GM12878 (cell line): Measurements from ENCODE around the gene PSMB5. TPM values are rescaled to one million over a fixed set of nuclear protein-coding genes. Genes with fewer than 3 reads are reported as not detected.

Experiments used
- ATAC-seq: fragments of 200-7000 bp; cut with Tn5 transposase; 3 replicates; pipeline ENCODE4 v1.9.1; 2020; ENCODE audit warnings: mild to moderate bottlenecking, moderate library complexity
- BruUV-seq: library from RNA; stranded (reverse); fragments of 400-500 nt; replicated peaks from 2 replicates; lab custom pipeline; 2021; lab: Mats Ljungman, UMichigan
- CTCF ChIA-PET: fragments of 300-600 bp; sonication (Branson Sonifier 250); formaldehyde crosslinking; extraction: SDS; loops from one replicate; lab custom pipeline; 2021; ENCODE audit warnings: inconsistent platforms; lab: Yijun Ruan, JAX
- POLR2A ChIA-PET: fragments of 350-600 bp; formaldehyde crosslinking; extraction: SDS; loops from one replicate; lab custom pipeline; 2021; ENCODE audit warnings: inconsistent platforms; lab: Charles Lee
- RAD21 ChIA-PET: fragments of 300-600 bp; sonication (Branson Sonifier 250); formaldehyde crosslinking; loops from one replicate; lab custom pipeline; 2023; ENCODE audit warnings: antibody characterized with exemption; ENCODE audit not compliant: unreplicated experiment; lab: Charles Lee
- SMC1A ChIA-PET: fragments of 300-600 bp; sonication (Branson Sonifier 250); formaldehyde crosslinking; loops from one replicate; lab custom pipeline; 2023; ENCODE audit not compliant: unreplicated experiment, uncharacterized antibody; lab: Charles Lee
- DNase-seq: peaks from one replicate; pipeline ENCODE4 v3.0.0-alpha.2; 2011; ENCODE audit warnings: low read depth, low spot score
- FAIRE-seq: peaks from 3 replicates; lab custom pipeline; 2011; peaks lifted over from hg19 to GRCh38; lab: Jason Lieb, UNC
- H2AFZ ChIP-seq: 2 replicates; pipeline ENCODE4 v1.6.0; 2011; ENCODE audit warnings: low read depth, low read length, control low read depth; ENCODE audit not compliant: control insufficient read depth
- H3K27ac ChIP-seq: 2 replicates; pipeline ENCODE4 v1.5.1; 2011; ENCODE audit warnings: control low read depth; ENCODE audit not compliant: control insufficient read depth, insufficient read depth
- H3K27me3 ChIP-seq, 2 experiments: replicated peaks in 1 of 2; 2 replicates each; pipeline versions ENCODE4 v1.6.0 to v1.6.1; 2011; ENCODE audit warnings: low read length in 1 of 2; ENCODE audit not compliant: control insufficient read depth in 2 of 2, insufficient read depth in 2 of 2
- H3K36me3 ChIP-seq, 2 experiments: 2 replicates each; pipeline ENCODE4 v1.5.1; 2011; ENCODE audit warnings: low read length in 1 of 2; ENCODE audit not compliant: control insufficient read depth in 2 of 2, insufficient read depth in 2 of 2
- H3K4me1 ChIP-seq: 2 replicates; pipeline ENCODE4 v1.6.1; 2011; ENCODE audit warnings: mild to moderate bottlenecking, low read length, moderate library complexity, mixed read lengths; ENCODE audit not compliant: control insufficient read depth, insufficient read depth
- H3K4me2 ChIP-seq: 2 replicates; pipeline ENCODE4 v1.6.0; 2011; ENCODE audit warnings: control low read depth; ENCODE audit not compliant: control insufficient read depth, insufficient read depth
- H3K4me3 ChIP-seq: fragments of 200-600 bp; sonication (generic); 2 replicates; pipeline ENCODE4 v1.5.1; 2016
- H3K79me2 ChIP-seq: 2 replicates; pipeline ENCODE4 v1.6.0; 2011; ENCODE audit warnings: low read length; ENCODE audit not compliant: control insufficient read depth, insufficient read depth
- H3K9ac ChIP-seq: 2 replicates; pipeline ENCODE4 v1.8.0; 2011; ENCODE audit warnings: low read length, control low read depth, mixed read lengths; ENCODE audit not compliant: control insufficient read depth, insufficient read depth
- H3K9me3 ChIP-seq: replicated peaks from 3 replicates; pipeline ENCODE4 v1.5.1; 2011; ENCODE audit warnings: mild to moderate bottlenecking, low read length; ENCODE audit not compliant: control insufficient read depth, insufficient read depth
- H4K20me1 ChIP-seq: 2 replicates; pipeline ENCODE4 v1.6.0; 2011; ENCODE audit not compliant: control insufficient read depth, insufficient read depth
- BACH1 ChIP-seq: fragments of 450-650 bp; IDR thresholded peaks from 2 replicates; pipeline ENCODE4 v1.6.1; 2017; ENCODE audit warnings: mild to moderate bottlenecking, borderline replicate concordance
- BHLHE40 ChIP-seq, 2 experiments: fragments of 450-650 bp in 1 of 2; IDR thresholded peaks; 2 replicates each; pipeline ENCODE4 v1.6.1; 2011 to 2017; ENCODE audit warnings: low read depth in 2 of 2, borderline replicate concordance in 1 of 2, improper control_type of control experiment in 1 of 2, low read length in 1 of 2, mild to moderate bottlenecking in 1 of 2
- CHD4 ChIP-seq: fragments of 200-600 bp; sonication (generic); IDR thresholded peaks from 2 replicates; pipeline ENCODE4 v1.6.1; 2016; ENCODE audit warnings: mild to moderate bottlenecking
- EED ChIP-seq: sonication (generic); IDR thresholded peaks from 2 replicates; pipeline ENCODE4 v1.6.1; 2016; ENCODE audit warnings: antibody characterized with exemption, low read depth
- MLLT1 ChIP-seq: fragments of 450-650 bp; IDR thresholded peaks from 2 replicates; pipeline ENCODE4 v1.6.1; 2016; ENCODE audit warnings: mild to moderate bottlenecking
- MXI1 ChIP-seq: fragments of 150-350 bp; IDR thresholded peaks from 2 replicates; pipeline ENCODE4 v1.6.1; 2011; ENCODE audit warnings: low read depth, mild to moderate bottlenecking, inconsistent platforms, low read length, improper control_type of control experiment
- SMAD1 ChIP-seq: fragments of 450-650 bp; IDR thresholded peaks from 2 replicates; pipeline ENCODE4 v1.6.1; 2018; ENCODE audit warnings: mild to moderate bottlenecking, low read depth; ENCODE audit not compliant: partially characterized antibody
- SMARCA5 ChIP-seq: fragments of 450-650 bp; IDR thresholded peaks from 2 replicates; pipeline ENCODE4 v1.6.1; 2017; ENCODE audit warnings: mild to moderate bottlenecking
- ZBTB33 ChIP-seq: fragments of 450-650 bp; IDR thresholded peaks from 2 replicates; pipeline ENCODE4 v1.6.1; 2017; ENCODE audit warnings: mild to moderate bottlenecking
- WGBS: methylation state at CpG from one replicate; pipeline ENCODE4 v1.1.6; 2016; ENCODE audit warnings: low lambda C conversion rate; ENCODE audit not compliant: insufficient replicate concordance, insufficient coverage; ENCODE audit errors: missing lambda C conversion rate; 5-methylcytosine and 5-hydroxymethylcytosine counted together
- in situ Hi-C: fragments of 300-500 bp; cut with MboI; formaldehyde crosslinking; loops from 9 replicates; pipeline ENCODE4 v1.14.3; 2018; ENCODE audit warnings: mixed read lengths
- intact Hi-C: fragments of 100-400 bp; cut with micrococcal nuclease; formaldehyde crosslinking; loops from one replicate; pipeline ENCODE4 v1.14.2; 2022; ENCODE audit not compliant: unreplicated experiment
- polyA plus RNA-seq, 11 experiments: library from polyadenylated mRNA; depleted of rRNA in 4 of 11; unstranded in 6 of 11; stranded (reverse) in 5 of 11; fragments of >200 nt; fragmentation: Nextera tagmentation in 4 of 11; fragmentation: Illumina TruSeq in 1 of 11; extraction: Ambion mirVana in 4 of 11; extraction: Trizol in 1 of 11; gene quantifications; 1 replicate in 1 of 11; 2 replicates in 10 of 11; pipeline versions ENCODE4 v1.2.1 to v1.2.3, GENCODE V29; 2011 to 2016; ENCODE audit warnings: inconsistent platforms in 2 of 11, missing spikeins in 2 of 11, low read depth in 1 of 11
- total RNA-seq, 4 experiments: library from RNA; depleted of rRNA in 3 of 4; stranded (reverse); fragments of >200 nt in 3 of 4; fragmentation: Illumina TruSeq in 1 of 4; extraction: Trizol in 1 of 4; gene quantifications; 2 replicates each; pipeline versions ENCODE4 v1.2.1 to v1.2.3, GENCODE V29; 2013 to 2021
- TF ChIP-seq, protein P1 (sequence below): fragments of 450-650 bp; IDR thresholded peaks from 2 replicates; pipeline ENCODE4 v1.6.1; 2017; ENCODE audit warnings: mild to moderate bottlenecking, low read depth, inconsistent platforms; ENCODE audit not compliant: poor library complexity, severe bottlenecking
- TF ChIP-seq, protein P2 (sequence below): IDR thresholded peaks from 2 replicates; pipeline ENCODE4 v1.6.1; 2012; ENCODE audit warnings: low read depth, low read length, improper control_type of control experiment

PSMB5 gene
- total and polyA plus RNA-seq, 10 of the 15 experiments (the other 5 are each of a cell fraction or from before 2014, with no cell fraction given): 84.5 to 802 (median 144) TPM

DNA sequence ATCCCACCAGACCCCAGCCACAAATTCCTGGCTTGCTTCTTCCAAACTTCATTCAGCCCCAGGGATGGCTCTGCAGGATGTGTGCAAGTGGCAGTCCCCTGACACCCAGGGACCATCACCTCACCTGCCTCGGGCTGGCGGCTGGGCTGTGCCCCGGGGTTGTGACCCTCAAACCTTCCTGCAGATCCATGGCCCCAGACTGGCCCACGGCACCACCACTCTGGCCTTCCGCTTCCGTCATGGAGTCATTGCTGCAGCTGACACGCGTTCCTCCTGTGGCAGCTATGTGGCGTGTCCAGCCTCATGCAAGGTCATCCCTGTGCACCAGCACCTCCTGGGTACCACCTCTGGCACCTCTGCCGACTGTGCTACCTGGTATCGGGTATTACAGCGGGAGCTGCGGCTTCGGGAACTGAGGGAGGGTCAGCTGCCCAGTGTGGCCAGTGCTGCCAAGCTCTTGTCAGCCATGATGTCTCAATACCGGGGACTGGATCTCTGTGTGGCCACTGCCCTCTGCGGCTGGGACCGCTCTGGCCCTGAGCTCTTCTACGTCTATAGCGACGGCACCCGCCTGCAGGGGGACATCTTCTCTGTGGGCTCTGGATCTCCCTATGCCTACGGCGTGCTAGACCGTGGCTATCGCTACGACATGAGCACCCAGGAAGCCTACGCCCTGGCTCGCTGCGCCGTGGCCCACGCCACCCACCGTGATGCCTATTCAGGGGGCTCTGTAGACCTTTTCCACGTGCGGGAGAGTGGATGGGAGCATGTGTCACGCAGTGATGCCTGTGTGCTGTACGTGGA is 7.7 kb upstream of the PSMB5 start, which contains the start of gene PSMB11:
Gene PSMB11, plus strand, starts transcription at position 51 of the 804 bp plus-strand sequence. Its CDS starts 14 bp downstream, at position 65.
- DNase-seq (no peak), ATAC-seq (no peak), FAIRE-seq (no peak)
- intact Hi-C loops (no loop called here), in situ Hi-C loops (no loop called here)
- H2AFZ ChIP-seq: no peak within 1 kb of the TSS
- H3K4me2 ChIP-seq: no peak within 1 kb of the TSS
- H3K4me1 ChIP-seq: no peaks in the 10 kb centered on the region
- H4K20me1 ChIP-seq: no peaks in the 10 kb centered on the region
- H3K9ac ChIP-seq: no peak within 1 kb of the TSS
- H3K27ac ChIP-seq: no peak within 1 kb of the TSS
- no peaks in the 10 kb centered on the region for H3K9me3 ChIP-seq
- ChIA-PET RAD21 (no interaction called here), CTCF (interaction anchor here (0.5 to 3.2 kb wide), 4 partner anchors 17 to 56 kb away, joined by 3 to 14 read pairs (median 6); no protein-coding TSS in a partner anchor), SMC1A (interaction anchor here (2.4 kb wide), 1 partner anchor 56 kb away, joined by 6 read pairs; no protein-coding TSS in a partner anchor), POLR2A (interaction anchor here (0.6 kb wide), 1 partner anchor 277 kb away, joined by 4 read pairs; no protein-coding TSS in a partner anchor)
- WGBS: 69% methylated on average over 36 of the region's 36 CpGs
- no peak within 1 kb of the TSS for H3K4me3 ChIP-seq
- no peaks in the 10 kb centered on the region for H3K36me3 ChIP-seq
- no peaks in the 10 kb centered on the region; a peak in 2 of 4 replicates for H3K27me3 ChIP-seq
- TF ChIP-seq SMARCA5: no peak
- no peak for TF ChIP-seq CHD4
- no peak for TF ChIP-seq MLLT1
- no peak for TF ChIP-seq BHLHE40 (IDR thresholded peaks at IDR 0.05; ENCODE audit: borderline replicate concordance in 1 of 2, low read depth in 2 of 2, low read length in 1 of 2)
- no peak for TF ChIP-seq SMAD1
- no peak for TF ChIP-seq EED
- TF ChIP-seq MXI1: no peak
- TF ChIP-seq, protein P1, sequence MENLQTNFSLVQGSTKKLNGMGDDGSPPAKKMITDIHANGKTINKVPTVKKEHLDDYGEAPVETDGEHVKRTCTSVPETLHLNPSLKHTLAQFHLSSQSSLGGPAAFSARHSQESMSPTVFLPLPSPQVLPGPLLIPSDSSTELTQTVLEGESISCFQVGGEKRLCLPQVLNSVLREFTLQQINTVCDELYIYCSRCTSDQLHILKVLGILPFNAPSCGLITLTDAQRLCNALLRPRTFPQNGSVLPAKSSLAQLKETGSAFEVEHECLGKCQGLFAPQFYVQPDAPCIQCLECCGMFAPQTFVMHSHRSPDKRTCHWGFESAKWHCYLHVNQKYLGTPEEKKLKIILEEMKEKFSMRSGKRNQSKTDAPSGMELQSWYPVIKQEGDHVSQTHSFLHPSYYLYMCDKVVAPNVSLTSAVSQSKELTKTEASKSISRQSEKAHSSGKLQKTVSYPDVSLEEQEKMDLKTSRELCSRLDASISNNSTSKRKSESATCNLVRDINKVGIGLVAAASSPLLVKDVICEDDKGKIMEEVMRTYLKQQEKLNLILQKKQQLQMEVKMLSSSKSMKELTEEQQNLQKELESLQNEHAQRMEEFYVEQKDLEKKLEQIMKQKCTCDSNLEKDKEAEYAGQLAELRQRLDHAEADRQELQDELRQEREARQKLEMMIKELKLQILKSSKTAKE: no peak
- TF ChIP-seq ZBTB33: no peak
- TF ChIP-seq BACH1: no peak
- TF ChIP-seq, protein P2, sequence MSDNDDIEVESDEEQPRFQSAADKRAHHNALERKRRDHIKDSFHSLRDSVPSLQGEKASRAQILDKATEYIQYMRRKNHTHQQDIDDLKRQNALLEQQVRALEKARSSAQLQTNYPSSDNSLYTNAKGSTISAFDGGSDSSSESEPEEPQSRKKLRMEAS: no peak
- no peaks in the 10 kb centered on the region for H3K79me2 ChIP-seq
- BruUV-seq: no TSS peak
